ENCODE results near the gene SLC51A.
"Not testable (repeated sequence)": the region's sequence is repeated elsewhere in the genome, so short reads cannot be mapped to it uniquely, and the experiment has no call there.

Gene SLC51A

GRCh38 chr3:196238612-196239560 is 22.6 kb downstream of the SLC51A start:
- DNase-seq (ENCODE audit: low read depth in 2 of 2), result no peak

DNA sequence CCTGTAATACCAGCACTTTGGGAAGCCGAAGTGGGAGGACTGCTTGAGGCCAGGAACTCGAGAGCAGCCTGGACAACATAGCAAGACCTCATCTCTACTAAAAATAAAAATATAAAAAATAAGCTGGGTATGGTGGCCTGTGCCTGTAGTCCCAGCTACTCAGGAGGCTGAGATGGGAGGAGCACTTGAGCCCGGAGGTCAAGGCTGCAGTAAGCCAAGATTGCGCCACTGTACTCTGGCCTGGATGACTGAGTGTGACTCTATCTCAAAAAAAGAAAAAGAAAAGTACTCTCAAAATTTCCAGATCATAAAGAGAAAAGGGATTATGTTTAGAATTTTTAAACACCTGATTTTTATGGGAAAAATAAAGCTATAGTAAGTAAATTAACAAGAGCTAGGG is 24.1 kb downstream of the SLC51A start:
- DNase-seq (ENCODE audit: low read depth in 2 of 2), result no peak

GRCh38 chr3:196241704-196242103 is 25.4 kb downstream of the SLC51A start:
- no peak for DNase-seq (ENCODE audit: low read depth in 2 of 2)

- not testable (repeated sequence) for DNase-seq (ENCODE audit: low read depth in 2 of 2)
Observed at GRCh38 chr3:196244166-196244565, 27.8 kb downstream of the SLC51A start.

DNA sequence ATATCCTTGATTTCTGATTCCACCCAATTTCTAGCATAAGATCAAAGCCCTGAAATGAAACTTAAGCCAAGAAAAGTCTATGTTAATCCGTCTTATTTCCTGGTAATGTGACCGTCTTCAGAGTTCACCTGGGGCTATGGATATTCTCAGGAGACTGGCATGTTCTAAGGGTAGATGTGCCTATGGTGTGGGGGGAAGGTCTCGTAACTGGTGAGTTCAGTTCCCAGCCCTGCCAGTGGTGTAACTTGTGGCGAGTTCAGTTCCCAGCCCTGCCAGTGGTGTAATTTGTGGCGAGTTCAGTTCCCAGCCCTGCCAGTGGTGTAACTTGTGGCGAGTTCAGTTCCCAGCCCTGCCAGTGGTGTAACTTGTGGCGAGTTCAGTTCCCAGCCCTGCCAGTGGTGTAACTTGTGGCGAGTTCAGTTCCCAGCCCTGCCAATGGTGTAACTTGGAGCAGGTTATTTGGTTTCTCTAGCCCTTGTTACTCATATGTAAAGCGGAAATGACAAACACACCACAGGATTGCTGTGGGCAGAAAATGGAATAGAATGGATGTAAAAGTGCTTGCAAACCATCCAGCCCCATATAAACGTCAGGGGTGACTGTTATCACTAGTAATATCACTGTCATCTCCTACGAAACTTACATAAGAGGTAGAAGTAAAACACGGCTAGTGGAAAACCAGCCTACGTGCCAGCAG is 30.4 kb downstream of the SLC51A start:
- no peak for DNase-seq (ENCODE audit: low read depth in 2 of 2)

GRCh38 chr3:196251918-196252317 is 35.6 kb downstream of the SLC51A start:
- no peak for DNase-seq (ENCODE audit: low read depth in 2 of 2)

DNA sequence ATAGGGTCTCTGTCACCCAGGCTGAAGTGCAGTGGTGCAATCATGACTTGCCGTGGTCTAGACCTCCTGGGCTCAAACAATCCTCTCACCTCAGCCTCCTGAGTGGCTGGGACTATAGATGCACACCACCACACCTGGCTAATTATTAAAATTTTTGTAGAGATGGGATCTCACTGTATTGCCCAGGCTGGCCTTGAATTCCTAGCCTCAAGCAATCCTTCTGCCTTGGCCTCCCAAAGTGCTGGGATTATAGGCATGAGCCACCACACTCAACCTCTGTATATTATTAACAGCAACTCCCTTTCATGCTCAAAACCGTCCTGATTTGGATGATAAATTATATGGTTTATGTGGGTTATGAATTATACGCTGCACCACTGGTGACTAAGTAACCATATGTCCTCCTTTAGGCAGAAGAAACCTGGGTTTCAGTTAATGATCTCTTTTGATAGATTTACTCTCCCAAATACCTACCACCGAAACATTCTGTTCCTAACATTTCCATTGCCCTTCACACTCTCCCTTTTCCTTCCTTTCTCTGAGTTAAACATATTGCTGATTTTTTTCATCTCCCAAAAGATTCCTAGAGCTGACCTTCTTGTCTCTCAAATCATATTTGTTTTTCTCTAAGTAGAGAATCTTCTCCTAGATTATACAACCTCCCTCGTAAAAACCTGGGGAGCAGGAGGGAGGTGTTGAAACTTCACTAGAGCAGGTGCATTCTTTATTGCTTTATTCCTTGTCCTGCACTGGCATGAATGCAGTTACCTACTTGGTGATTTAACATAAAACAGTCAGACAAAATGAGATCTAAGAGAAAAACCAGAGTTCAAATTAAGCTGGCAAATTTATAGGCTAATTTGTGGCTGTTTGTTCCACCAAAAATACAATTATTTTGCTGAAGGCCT is 38.3 kb downstream of the SLC51A start:
- no peak for DNase-seq (ENCODE audit: low read depth in 2 of 2)

GRCh38 chr3:196255776-196256175 is 39.4 kb downstream of the SLC51A start:
- DNase-seq (ENCODE audit: low read depth in 2 of 2), result no peak

DNA sequence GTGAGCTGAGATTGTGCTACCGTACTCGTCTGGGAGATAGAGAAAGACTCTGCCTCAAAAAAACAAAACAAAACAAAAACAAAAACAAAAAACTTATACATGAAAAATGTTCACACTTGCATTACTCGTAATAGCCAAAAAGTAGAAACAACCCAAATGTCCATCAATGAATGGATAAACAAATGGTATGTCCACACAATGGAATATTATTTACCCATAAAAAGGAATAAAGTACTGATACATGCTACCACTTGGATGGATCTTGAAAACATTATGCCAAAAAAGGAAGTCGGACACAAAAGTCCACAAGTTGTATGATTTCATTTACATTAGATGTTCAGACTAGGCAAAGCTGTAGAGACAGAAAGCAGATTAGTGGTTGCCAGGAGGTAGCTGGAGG is 44.5 kb downstream of the SLC51A start:
- DNase-seq (ENCODE audit: low read depth in 2 of 2), result no peak

DNA sequence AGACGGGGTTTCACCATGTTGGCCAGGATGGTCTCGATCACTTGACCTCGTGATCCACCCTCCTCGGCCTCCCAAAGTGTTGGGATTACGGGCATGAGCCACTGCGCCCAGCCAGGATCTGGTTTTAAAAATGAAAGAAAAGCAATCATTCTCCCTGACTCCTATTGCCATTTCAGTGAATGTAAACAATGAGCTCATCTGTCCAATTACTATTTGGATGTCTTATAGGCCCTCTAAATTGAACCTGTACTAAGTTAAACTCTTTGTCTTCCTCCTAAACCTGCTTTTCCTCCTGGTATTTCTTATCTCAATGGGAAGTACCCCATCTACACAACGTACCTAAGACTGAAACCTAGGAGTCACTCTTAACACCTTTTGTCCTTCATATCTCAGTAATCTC is 47.5 kb downstream of the SLC51A start:
- DNase-seq (ENCODE audit: low read depth in 2 of 2), result no peak

- no peak for DNase-seq (ENCODE audit: low read depth in 2 of 2)
Observed at GRCh38 chr3:196268284-196269163, 52.2 kb downstream of the SLC51A start.

- DNase-seq (ENCODE audit: low read depth in 2 of 2), result no peak
Observed at GRCh38 chr3:196270499-196270898, 54.2 kb downstream of the SLC51A start.

- DNase-seq (ENCODE audit: low read depth in 2 of 2), result no peak
Observed at GRCh38 chr3:196272826-196273225, 56.5 kb downstream of the SLC51A start.

GRCh38 chr3:196273655-196274054 is 57.3 kb downstream of the SLC51A start:
- no peak for DNase-seq (ENCODE audit: low read depth in 2 of 2)

GRCh38 chr3:196274585-196274984 is 58.3 kb downstream of the SLC51A start:
- peak; percentile 24 to 44 for DNase-seq (ENCODE audit: low read depth in 2 of 2)

GRCh38 chr3:196275126-196275525 is 58.8 kb downstream of the SLC51A start:
- no peak for DNase-seq (ENCODE audit: low read depth in 2 of 2)

GRCh38 chr3:196280689-196281440 is 64.5 kb downstream of the SLC51A start:
- no peak for DNase-seq (ENCODE audit: low read depth in 2 of 2)

- no peak for DNase-seq (ENCODE audit: low read depth in 2 of 2)
Observed at GRCh38 chr3:196281962-196282361, 65.6 kb downstream of the SLC51A start.
